Neuronal stem cell (in vitro differentiated cells): ENCODE data around the gene HOXA11.

Experiments
- DNase-seq: peaks from one replicate; pipeline ENCODE4 v3.0.0-alpha.2; 2013; ENCODE audit warnings: low spot score
- H2AFZ ChIP-seq: one replicate; pipeline ENCODE4 v1.6.1; 2013; ENCODE audit warnings: mild to moderate bottlenecking, low read length, inconsistent platforms
- H2AK5ac ChIP-seq: 2 replicates; pipeline ENCODE4 v1.6.1; 2013; ENCODE audit warnings: low read depth, mild to moderate bottlenecking, inconsistent platforms, low read length, moderate library complexity, mixed read lengths
- H2BK120ac ChIP-seq: 2 replicates; pipeline ENCODE4 v1.6.1; 2013; ENCODE audit warnings: low read depth, mild to moderate bottlenecking, inconsistent platforms, low read length, moderate library complexity, mixed read lengths
- H2BK12ac ChIP-seq: one replicate; pipeline ENCODE4 v1.6.1; 2013; ENCODE audit warnings: low read length, inconsistent platforms
- H2BK15ac ChIP-seq: 2 replicates; pipeline ENCODE4 v1.6.1; 2013; ENCODE audit warnings: mild to moderate bottlenecking, low read length, inconsistent platforms, mixed read lengths
- H2BK5ac ChIP-seq: one replicate; pipeline ENCODE4 v1.6.1; 2013; ENCODE audit warnings: inconsistent platforms, mild to moderate bottlenecking, low read length, moderate library complexity
- H3K14ac ChIP-seq: one replicate; pipeline ENCODE4 v1.6.1; 2013; ENCODE audit warnings: low read length, inconsistent platforms
- H3K18ac ChIP-seq: 2 replicates; pipeline ENCODE4 v1.6.1; 2013; ENCODE audit warnings: low read length, inconsistent platforms
- H3K23ac ChIP-seq: 2 replicates; pipeline ENCODE4 v1.6.1; 2013; ENCODE audit warnings: low read depth, mild to moderate bottlenecking, mixed read lengths, low read length, inconsistent platforms; ENCODE audit not compliant: poor library complexity
- H3K27ac ChIP-seq: replicated peaks from 3 replicates; pipeline ENCODE4 v1.5.1; 2013; ENCODE audit warnings: low read length, inconsistent platforms
- H3K27me3 ChIP-seq, 3 experiments: 2 replicates each; pipeline ENCODE4 v1.6.1; 2013; ENCODE audit warnings: low read length in 3 of 3, mild to moderate bottlenecking in 2 of 3, inconsistent platforms in 1 of 3, low read depth in 1 of 3, mixed read lengths in 1 of 3, moderate library complexity in 1 of 3; ENCODE audit not compliant: control insufficient read depth in 3 of 3, insufficient read depth in 3 of 3
- H3K36me3 ChIP-seq, 2 donors: replicated peaks in 1 of 2; 2 replicates each; pipeline ENCODE4 v1.6.1; 2013; ENCODE audit warnings: low read length in 2 of 2; ENCODE audit not compliant: control insufficient read depth in 2 of 2, insufficient read depth in 2 of 2
- H3K4ac ChIP-seq: 2 replicates; pipeline ENCODE4 v1.6.1; 2013; ENCODE audit warnings: inconsistent platforms, mild to moderate bottlenecking, low read length, moderate library complexity
- H3K4me1 ChIP-seq, 2 donors: 1 replicate in 1 of 2; 2 replicates in 1 of 2; pipeline ENCODE4 v1.6.1; 2013; ENCODE audit warnings: low read length in 2 of 2, low read depth in 1 of 2; ENCODE audit not compliant: control insufficient read depth in 2 of 2, insufficient read depth in 1 of 2
- H3K4me2 ChIP-seq: one replicate; pipeline ENCODE4 v1.6.1; 2013; ENCODE audit warnings: mild to moderate bottlenecking, low read length, inconsistent platforms; ENCODE audit not compliant: insufficient read depth, poor library complexity, severe bottlenecking
- H3K4me3 ChIP-seq, 2 donors: 2 replicates each; pipeline ENCODE4 v1.5.1; 2013; ENCODE audit warnings: low read length in 2 of 2, mild to moderate bottlenecking in 2 of 2, inconsistent platforms in 1 of 2, moderate library complexity in 1 of 2
- H3K79me1 ChIP-seq: one replicate; pipeline ENCODE4 v1.6.1; 2013; ENCODE audit warnings: low read depth, mild to moderate bottlenecking, inconsistent platforms, low read length, moderate library complexity
- H3K9ac ChIP-seq: one replicate; pipeline ENCODE4 v1.6.1; 2013; ENCODE audit warnings: mild to moderate bottlenecking, low read depth, low read length, inconsistent platforms; ENCODE audit not compliant: poor library complexity
- H3K9me3 ChIP-seq, 2 donors: replicated peaks in 1 of 2; 2 replicates each; pipeline versions ENCODE3 to v1.6.1; 2013; ENCODE audit warnings: low read length in 2 of 2, mild to moderate bottlenecking in 2 of 2, inconsistent platforms in 1 of 2, low read depth in 1 of 2, mixed read lengths in 1 of 2, moderate library complexity in 1 of 2; ENCODE audit not compliant: control insufficient read depth in 2 of 2, insufficient read depth in 1 of 2
- H4K8ac ChIP-seq: one replicate; pipeline ENCODE4 v1.6.1; 2013; ENCODE audit warnings: low read depth, mild to moderate bottlenecking, inconsistent platforms, low read length, moderate library complexity
- H4K91ac ChIP-seq: one replicate; pipeline ENCODE4 v1.6.1; 2013; ENCODE audit warnings: low read length, low read depth, mild to moderate bottlenecking, inconsistent platforms; ENCODE audit not compliant: poor library complexity
- WGBS, 2 donors: extraction: QIAGEN DNeasy Blood & Tissue Kit; methylation state at CpG; one replicate each; pipeline ENCODE4 v1.1.7; 2013; ENCODE audit warnings: missing lambda C conversion rate in 2 of 2, mixed read lengths in 1 of 2; ENCODE audit not compliant: insufficient read length in 2 of 2, insufficient replicate concordance in 1 of 2; ENCODE audit errors: extremely low coverage in 2 of 2; 5-methylcytosine and 5-hydroxymethylcytosine counted together

Gene HOXA11

GRCh38 chr7:27191161-27191731 is 6.2 kb upstream of the HOXA11 start:
- no peak overlapping the region for H3K27ac ChIP-seq
- WGBS, 2 donors: no CpG with 5 or more reads among the region's 15 CpGs

GRCh38 chr7:27189997-27190748 is 5.1 kb upstream of the HOXA11 start:
- H3K79me1 ChIP-seq: no peaks in the 10 kb centered on the region
- DNase-seq: no peak
- H2BK15ac ChIP-seq: no peak overlapping the region
- H2AK5ac ChIP-seq: no peak overlapping the region
- H3K36me3 ChIP-seq: no peaks in the 10 kb centered on the region
- H3K4ac ChIP-seq: no peak overlapping the region
- H2AFZ ChIP-seq: no peak overlapping the region
- H2BK5ac ChIP-seq: no peak overlapping the region
- no peak overlapping the region for H3K4me2 ChIP-seq
- H2BK12ac ChIP-seq: no peak overlapping the region
- H3K4me3 ChIP-seq: no peak overlapping the region
- H3K18ac ChIP-seq: no peak overlapping the region
- H3K27ac ChIP-seq: no peak overlapping the region
- no peak overlapping the region for H4K8ac ChIP-seq
- H3K4me1 ChIP-seq: no peaks in the 10 kb centered on the region
- no peak overlapping the region for H3K23ac ChIP-seq
- H2BK120ac ChIP-seq: no peak overlapping the region
- no peak overlapping the region for H3K14ac ChIP-seq
- peaks cover 74 to 100% (median 95%) of the 10 kb centered on the region in 3 experiments for H3K27me3 ChIP-seq
- H3K9ac ChIP-seq: no peak overlapping the region
- no CpG with 5 or more reads among the region's 7 CpGs for whole genome bisulfite sequencing, 2 donors
- H3K9me3 ChIP-seq: peaks cover 2% of the 10 kb centered on the region in 2 donors
- no peak overlapping the region for H4K91ac ChIP-seq

More at GRCh38 chr7:27191161-27191731, 6.2 kb upstream of the HOXA11 start:
- H3K4me1 ChIP-seq: no peaks in the 10 kb centered on the region
- H3K9ac ChIP-seq: no peak overlapping the region
- no peak overlapping the region for H2BK12ac ChIP-seq
- no peak overlapping the region for H3K4me3 ChIP-seq
- H2AK5ac ChIP-seq: no peak overlapping the region
- no peak overlapping the region for H4K91ac ChIP-seq
- no peak overlapping the region for H4K8ac ChIP-seq
- H2BK15ac ChIP-seq: no peak overlapping the region
- H3K36me3 ChIP-seq: no peaks in the 10 kb centered on the region
- peaks cover 2% of the 10 kb centered on the region in 2 donors for H3K9me3 ChIP-seq
- no peaks in the 10 kb centered on the region for H3K79me1 ChIP-seq
- no peak overlapping the region for H2BK120ac ChIP-seq
- no peak for DNase-seq
- H3K14ac ChIP-seq: no peak overlapping the region
- H3K4ac ChIP-seq: no peak overlapping the region
- peak overlapping the region; percentile 83 for H2AFZ ChIP-seq
- no peak overlapping the region for H2BK5ac ChIP-seq
- H3K23ac ChIP-seq: no peak overlapping the region
- no peak overlapping the region for H3K18ac ChIP-seq
- H3K27me3 ChIP-seq: peaks cover 64 to 100% (median 90%) of the 10 kb centered on the region in 3 experiments
- H3K4me2 ChIP-seq: no peak overlapping the region

DNA sequence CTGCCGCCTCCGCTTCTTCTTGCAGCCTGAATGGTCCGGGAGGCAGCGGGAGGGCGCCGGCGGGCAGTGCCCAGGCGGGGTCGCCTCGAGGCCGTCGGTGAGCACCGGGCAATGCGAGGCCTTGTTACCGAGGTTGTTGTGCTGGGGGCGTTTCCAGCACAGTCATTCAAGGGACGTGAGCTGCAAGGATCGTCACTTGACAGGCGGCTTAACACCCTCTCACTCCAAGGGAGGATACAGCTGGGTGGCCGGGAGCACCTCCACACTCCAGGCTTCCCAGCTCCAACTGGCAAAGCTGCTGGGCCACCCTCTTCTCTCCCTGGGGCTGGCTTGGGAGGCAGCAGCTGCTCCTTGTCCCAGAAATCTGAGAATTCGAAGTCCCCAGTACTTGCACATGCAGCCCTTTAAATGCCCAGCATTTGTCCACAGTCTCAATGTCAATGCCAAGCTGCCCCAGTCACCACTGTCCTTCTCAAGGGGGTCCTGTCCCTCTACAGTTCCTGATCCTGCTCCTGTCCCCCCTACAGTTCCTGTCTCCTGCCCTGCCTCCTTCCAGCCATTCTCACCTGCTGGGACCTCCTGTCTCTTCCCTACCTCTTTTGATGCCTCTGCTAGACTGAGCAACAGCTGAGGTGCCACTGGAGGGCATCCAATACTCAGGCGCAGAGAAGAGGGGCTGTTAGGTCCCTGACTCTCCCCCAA is 4.4 kb upstream of the HOXA11 start:
- Histone ChIP-seq H3K23ac (no peak overlapping the region), H3K27me3 (peaks cover 81 to 100% (median 95%) of the 10 kb centered on the region in 3 experiments), H2BK120ac (no peak overlapping the region), H3K4me3 (no peak overlapping the region), H2AK5ac (no peak overlapping the region), H4K8ac (no peak overlapping the region), H3K79me1 (no peaks in the 10 kb centered on the region), H2BK15ac (no peak overlapping the region), H3K14ac (no peak overlapping the region), H2AFZ (peak overlapping the region; percentile 80), H2BK12ac (no peak overlapping the region), H3K9ac (no peak overlapping the region), H3K27ac (no peak overlapping the region), H3K4ac (no peak overlapping the region), H3K4me2 (no peak overlapping the region), H2BK5ac (no peak overlapping the region), H3K9me3 (peaks cover 2 to 6% of the 10 kb centered on the region in 2 donors), H4K91ac (no peak overlapping the region), H3K18ac (no peak overlapping the region), H3K4me1 (no peaks in the 10 kb centered on the region), H3K36me3 (no peaks in the 10 kb centered on the region)
- WGBS, 2 donors: no CpG with 5 or more reads among the region's 22 CpGs
- no peak for DNase-seq
